IPS-11a (cell line): Measurements from ENCODE around the gene RASA3.

ENCODE experiments used
- H3K4me3 ChIP-seq: one replicate; pipeline ENCODE4 v1.5.1; 2013; ENCODE audit warnings: low read depth, low read length, control low read depth

The RASA3 gene

GRCh38 chr13:114011226-114011625 lies 121.2 kb downstream of the RASA3 start:
- H3K4me3 ChIP-seq = no peak overlapping the region

GRCh38 chr13:114010401-114011101 lies 121.9 kb downstream of the RASA3 start:
- H3K4me3 ChIP-seq = no peak overlapping the region

GRCh38 chr13:114009590-114010400 lies 122.6 kb downstream of the RASA3 start:
- H3K4me3 ChIP-seq = no peak overlapping the region

- H3K4me3 ChIP-seq = no peak overlapping the region
Observed at GRCh38 chr13:114008964-114009589, 123.3 kb downstream of the RASA3 start.

GRCh38 chr13:114007566-114007965 lies 124.9 kb downstream of the RASA3 start:
- no peak overlapping the region for H3K4me3 ChIP-seq

GRCh38 chr13:114005206-114005724 lies 127.2 kb downstream of the RASA3 start:
- H3K4me3 ChIP-seq = no peak overlapping the region

- no peak overlapping the region for H3K4me3 ChIP-seq
Observed at GRCh38 chr13:114004420-114005205, 127.8 kb downstream of the RASA3 start.

GRCh38 chr13:114002771-114003321 lies 129.6 kb downstream of the RASA3 start:
- no peak overlapping the region for H3K4me3 ChIP-seq

- no peak overlapping the region for H3K4me3 ChIP-seq
Observed at GRCh38 chr13:114002009-114002544, 130.3 kb downstream of the RASA3 start.

GRCh38 chr13:114001331-114002008 lies 131.0 kb downstream of the RASA3 start:
- no peak overlapping the region for H3K4me3 ChIP-seq

GRCh38 chr13:114000151-114001040 lies 132.0 kb downstream of the RASA3 start:
- no peak overlapping the region for H3K4me3 ChIP-seq

- H3K4me3 ChIP-seq = no peak overlapping the region
Observed at GRCh38 chr13:113999618-113999910, 132.9 kb downstream of the RASA3 start.

- H3K4me3 ChIP-seq = no peak overlapping the region
Observed at GRCh38 chr13:113998781-113999617, 133.4 kb downstream of the RASA3 start.

- no peak overlapping the region for H3K4me3 ChIP-seq
Observed at GRCh38 chr13:113997845-113998751, 134.3 kb downstream of the RASA3 start.

- H3K4me3 ChIP-seq = no peak overlapping the region
Observed at GRCh38 chr13:113996912-113997745, 135.3 kb downstream of the RASA3 start.
